Stimulated activated effector memory CD8-positive, alpha-beta T cell treated with anti-CD3 and anti-CD28 coated beads, Interleukin-12 subunit alpha, Interleukin-12 subunit beta, amount 100 ng/mL, for 72 hours (primary cell): ENCODE results near the gene TNNC2.
"Not testable (repeated sequence)": the region's sequence is repeated elsewhere in the genome, so short reads cannot be mapped to it uniquely, and the experiment has no call there.

Experiments
- ATAC-seq: fragments of 150-1000 bp; cut with Tn5 transposase; 2 replicates; pipeline ENCODE4 v1.10.0; 2021
- DNase-seq, 2 donors: peaks; one replicate each; pipeline ENCODE4 v3.0.0; 2021 to 2022; ENCODE audit warnings: low spot score in 2 of 2
- H3K27ac Mint-ChIP-seq: one replicate; pipeline ENCODE4 v1.8.0; 2022; ENCODE audit warnings: mild to moderate bottlenecking, mixed read lengths
- H3K36me3 Mint-ChIP-seq: one replicate; pipeline ENCODE4 v1.8.0; 2022; ENCODE audit warnings: mild to moderate bottlenecking, mixed read lengths
- H3K4me1 Mint-ChIP-seq: one replicate; pipeline ENCODE4 v1.8.0; 2022; ENCODE audit warnings: mixed read lengths
- H3K4me3 Mint-ChIP-seq: one replicate; pipeline ENCODE4 v1.8.0; 2022; ENCODE audit warnings: mild to moderate bottlenecking, mixed read lengths
- H3K9me3 Mint-ChIP-seq: one replicate; pipeline ENCODE4 v1.8.0; 2022; ENCODE audit warnings: mixed read lengths

TNNC2 gene

GRCh38 chr20:45827030-45827652, at the start of gene TNNC2:
Gene TNNC2 (minus strand): TSS chr20:45827312. CDS start chr20:45827248, 64 bp downstream.
- H3K4me3 Mint-ChIP-seq = no peak within 1 kb of the TSS
- ATAC-seq (no peak), DNase-seq (no peak)
- no peaks in the 10 kb centered on the region for H3K36me3 Mint-ChIP-seq
- H3K27ac Mint-ChIP-seq = no peak within 1 kb of the TSS
- H3K9me3 Mint-ChIP-seq = no peaks in the 10 kb centered on the region
- peaks cover 20% of the 10 kb centered on the region for H3K4me1 Mint-ChIP-seq

- H3K4me3 Mint-ChIP-seq = no peak overlapping the region
- ATAC-seq (no peak), DNase-seq (no peak)
- H3K27ac Mint-ChIP-seq = no peak overlapping the region
- H3K4me1 Mint-ChIP-seq = no peaks in the 10 kb centered on the region
- H3K9me3 Mint-ChIP-seq = no peaks in the 10 kb centered on the region
- H3K36me3 Mint-ChIP-seq = no peaks in the 10 kb centered on the region
Measured at GRCh38 chr20:45874576-45874975, 47.5 kb upstream of the TNNC2 start.

GRCh38 chr20:45874104-45874481, 47.0 kb upstream of the TNNC2 start:
- not testable (repeated sequence) for DNase-seq, H3K9me3 Mint-ChIP-seq, ATAC-seq, H3K27ac Mint-ChIP-seq, H3K4me1 Mint-ChIP-seq, H3K4me3 Mint-ChIP-seq, H3K36me3 Mint-ChIP-seq

- ATAC-seq = no peak
- Mint-ChIP-seq H3K27ac (no peak overlapping the region), H3K36me3 (no peaks in the 10 kb centered on the region), H3K4me3 (no peak overlapping the region), H3K9me3 (no peaks in the 10 kb centered on the region), H3K4me1 (no peaks in the 10 kb centered on the region)
- no peak for DNase-seq
Measured at GRCh38 chr20:45873409-45874103, 46.4 kb upstream of the TNNC2 start.

GRCh38 chr20:45872626-45873025, 45.5 kb upstream of the TNNC2 start:
- H3K4me3 Mint-ChIP-seq = no peak overlapping the region
- no peaks in the 10 kb centered on the region for H3K4me1 Mint-ChIP-seq
- no peaks in the 10 kb centered on the region for H3K9me3 Mint-ChIP-seq
- ATAC-seq (no peak), DNase-seq (no peak)
- no peaks in the 10 kb centered on the region for H3K36me3 Mint-ChIP-seq
- H3K27ac Mint-ChIP-seq = no peak overlapping the region

GRCh38 chr20:45867819-45868176, 40.7 kb upstream of the TNNC2 start:
- Mint-ChIP-seq H3K4me3 (no peak overlapping the region), H3K27ac (no peak overlapping the region), H3K36me3 (no peaks in the 10 kb centered on the region), H3K4me1 (no peaks in the 10 kb centered on the region), H3K9me3 (no peaks in the 10 kb centered on the region)
- DNase-seq (no peak), ATAC-seq (no peak)

- H3K4me1 Mint-ChIP-seq = no peaks in the 10 kb centered on the region
- ATAC-seq (no peak), DNase-seq (no peak)
- H3K4me3 Mint-ChIP-seq = no peak overlapping the region
- H3K36me3 Mint-ChIP-seq = no peaks in the 10 kb centered on the region
- no peaks in the 10 kb centered on the region for H3K9me3 Mint-ChIP-seq
- no peak overlapping the region for H3K27ac Mint-ChIP-seq
Measured at GRCh38 chr20:45867136-45867818, 40.2 kb upstream of the TNNC2 start.

- DNase-seq (no peak), ATAC-seq (no peak)
- Mint-ChIP-seq H3K36me3 (no peaks in the 10 kb centered on the region), H3K27ac (no peak overlapping the region), H3K4me1 (no peaks in the 10 kb centered on the region), H3K4me3 (no peak overlapping the region), H3K9me3 (no peaks in the 10 kb centered on the region)
Measured at GRCh38 chr20:45866454-45866853, 39.3 kb upstream of the TNNC2 start.

GRCh38 chr20:45863543-45864470, 36.7 kb upstream of the TNNC2 start:
- no peak overlapping the region for H3K27ac Mint-ChIP-seq
- no peaks in the 10 kb centered on the region for H3K9me3 Mint-ChIP-seq

GRCh38 chr20:45861221-45862075, 34.3 kb upstream of the TNNC2 start:
- H3K4me1 Mint-ChIP-seq = peaks cover 30% of the 10 kb centered on the region
- no peaks in the 10 kb centered on the region for H3K36me3 Mint-ChIP-seq
- H3K4me3 Mint-ChIP-seq = no peak overlapping the region

More at GRCh38 chr20:45863543-45864470, 36.7 kb upstream of the TNNC2 start:
- Mint-ChIP-seq H3K36me3 (no peaks in the 10 kb centered on the region), H3K4me1 (peaks cover 16% of the 10 kb centered on the region), H3K4me3 (no peak overlapping the region)
- ATAC-seq (no peak), DNase-seq (no peak)

GRCh38 chr20:45860560-45861220, 33.6 kb upstream of the TNNC2 start:
- ATAC-seq = no peak

More at GRCh38 chr20:45861221-45862075, 34.3 kb upstream of the TNNC2 start:
- no peak for ATAC-seq
- Mint-ChIP-seq H3K27ac (no peak overlapping the region), H3K9me3 (no peaks in the 10 kb centered on the region)
- DNase-seq = no peak

GRCh38 chr20:45859916-45860315, 32.8 kb upstream of the TNNC2 start:
- ATAC-seq = no peak
- no peak overlapping the region for H3K4me3 Mint-ChIP-seq
- H3K27ac Mint-ChIP-seq = no peak overlapping the region
- no peaks in the 10 kb centered on the region for H3K36me3 Mint-ChIP-seq
- peaks cover 36% of the 10 kb centered on the region for H3K4me1 Mint-ChIP-seq
- no peaks in the 10 kb centered on the region for H3K9me3 Mint-ChIP-seq
- DNase-seq = no peak

More at GRCh38 chr20:45860560-45861220, 33.6 kb upstream of the TNNC2 start:
- Mint-ChIP-seq H3K4me3 (no peak overlapping the region), H3K27ac (no peak overlapping the region), H3K36me3 (no peaks in the 10 kb centered on the region), H3K4me1 (peaks cover 36% of the 10 kb centered on the region), H3K9me3 (no peaks in the 10 kb centered on the region)
- DNase-seq = no peak

- ATAC-seq (peak; percentile 57), DNase-seq (no peak)
- peak overlapping the region; percentile 98 for H3K4me3 Mint-ChIP-seq
- H3K27ac Mint-ChIP-seq = peak overlapping the region; percentile 97
- H3K4me1 Mint-ChIP-seq = peaks cover 36% of the 10 kb centered on the region
- H3K9me3 Mint-ChIP-seq = no peaks in the 10 kb centered on the region
- peaks cover 10% of the 10 kb centered on the region for H3K36me3 Mint-ChIP-seq
Measured at GRCh38 chr20:45857882-45858216, 30.7 kb upstream of the TNNC2 start.
